GM21515 (cell line): ENCODE data around the gene TAF15.

Experiments
- ATAC-seq: cut with Tn5 transposase; IDR thresholded peaks from one replicate; pipeline ENCODE4 v1.9.1; 2021; ENCODE audit not compliant: unreplicated experiment

Gene TAF15

GRCh38 chr17:35808962-35809854 lies at the start of gene TAF15:
Gene TAF15 (plus strand): TSS chr17:35809484. CDS start chr17:35809570, 86 bp downstream.
- peak; percentile 89 for ATAC-seq

- ATAC-seq, result no peak
Observed at GRCh38 chr17:35760587-35760986, 48.7 kb upstream of the TAF15 start, which contains the start of gene C17orf50. Gene C17orf50 (plus strand): TSS chr17:35760887. CDS start chr17:35760942, 55 bp downstream.

DNA sequence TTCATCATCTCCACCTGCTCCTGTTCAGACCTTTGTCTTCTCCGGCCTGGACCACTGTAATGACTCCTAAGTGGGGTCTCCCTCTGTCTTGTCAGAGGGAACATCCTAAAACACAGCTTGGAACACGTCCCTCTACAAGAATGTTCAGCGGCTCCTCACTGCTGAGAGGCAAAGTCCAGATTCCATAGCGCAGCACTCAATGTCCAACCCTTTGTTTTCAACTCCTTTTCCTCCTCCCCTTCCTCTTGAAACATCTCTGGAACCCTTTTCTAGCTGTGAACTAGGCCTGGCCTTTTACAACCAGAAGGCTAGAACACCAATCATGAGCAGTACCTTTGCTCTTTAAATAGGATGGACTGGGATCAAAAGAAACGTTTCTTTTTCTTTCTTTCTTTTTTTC lies 47.7 kb upstream of the TAF15 start:
- ATAC-seq, result no peak

DNA sequence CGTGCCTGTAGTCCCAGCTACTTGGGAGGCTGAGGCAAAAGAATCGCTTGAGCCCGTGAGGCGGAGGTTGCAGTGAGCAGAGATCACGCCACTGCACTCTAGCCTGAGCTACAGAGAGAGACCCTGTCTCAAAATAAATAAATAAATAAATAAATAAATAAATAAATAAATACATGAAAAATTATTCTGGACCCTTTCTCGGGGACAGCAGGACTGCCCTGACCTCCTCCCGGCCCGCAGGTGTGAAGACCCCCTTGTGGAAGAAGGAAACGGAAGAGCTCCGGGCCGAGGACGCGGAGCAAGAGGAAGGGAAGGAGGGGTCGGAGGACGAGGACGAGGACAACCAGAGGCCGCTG lies 45.5 kb upstream of the TAF15 start:
- ATAC-seq, result no peak

DNA sequence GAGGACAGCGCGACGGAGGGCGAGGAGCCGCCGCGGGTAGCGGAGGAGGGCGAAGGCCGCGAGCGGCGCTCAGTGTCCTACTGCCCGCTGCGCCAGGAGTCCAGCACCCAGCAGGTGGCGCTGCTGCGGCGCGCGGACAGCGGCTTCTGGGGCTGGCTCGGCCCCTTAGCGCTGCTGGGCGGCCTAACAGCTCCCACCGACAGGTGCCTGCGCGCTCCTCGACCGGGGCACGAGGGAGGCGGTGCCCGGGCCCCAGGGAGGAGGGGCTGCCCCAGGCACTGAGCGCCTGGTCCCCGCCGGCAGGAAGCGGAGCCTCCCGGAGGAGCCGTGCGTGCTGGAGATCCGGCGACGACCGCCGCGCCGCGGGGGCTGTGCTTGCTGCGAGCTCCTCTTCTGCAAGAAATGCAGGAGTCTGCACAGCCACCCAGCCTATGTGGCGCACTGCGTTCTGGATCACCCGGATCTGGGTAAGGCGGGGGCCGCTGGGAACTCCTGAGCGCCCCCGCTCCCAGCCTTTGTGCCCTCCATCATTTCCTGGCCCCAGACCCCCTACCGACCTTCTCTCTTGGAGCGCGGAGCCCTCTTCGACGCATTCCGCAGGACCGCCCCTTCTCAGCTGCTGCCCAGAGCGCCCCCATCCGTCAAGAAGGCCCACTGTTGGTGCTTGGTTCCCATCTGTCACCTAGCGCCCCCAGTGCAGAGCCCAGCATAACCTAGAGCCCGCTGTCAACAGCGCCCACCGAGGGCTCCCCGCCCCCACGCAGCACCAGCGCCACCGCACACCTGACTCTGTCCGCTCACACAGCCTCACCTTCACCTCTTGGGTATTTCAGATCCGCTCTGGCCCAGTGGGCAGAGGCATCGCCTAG lies 44.9 kb upstream of the TAF15 start:
- peak; percentile 71 for ATAC-seq

- ATAC-seq, result no peak
Observed at GRCh38 chr17:35765086-35765710, 44.1 kb upstream of the TAF15 start.

- no peak for ATAC-seq
Observed at GRCh38 chr17:35765756-35766488, 43.4 kb upstream of the TAF15 start.

- ATAC-seq, result no peak
Observed at GRCh38 chr17:35766489-35766877, 42.8 kb upstream of the TAF15 start.

DNA sequence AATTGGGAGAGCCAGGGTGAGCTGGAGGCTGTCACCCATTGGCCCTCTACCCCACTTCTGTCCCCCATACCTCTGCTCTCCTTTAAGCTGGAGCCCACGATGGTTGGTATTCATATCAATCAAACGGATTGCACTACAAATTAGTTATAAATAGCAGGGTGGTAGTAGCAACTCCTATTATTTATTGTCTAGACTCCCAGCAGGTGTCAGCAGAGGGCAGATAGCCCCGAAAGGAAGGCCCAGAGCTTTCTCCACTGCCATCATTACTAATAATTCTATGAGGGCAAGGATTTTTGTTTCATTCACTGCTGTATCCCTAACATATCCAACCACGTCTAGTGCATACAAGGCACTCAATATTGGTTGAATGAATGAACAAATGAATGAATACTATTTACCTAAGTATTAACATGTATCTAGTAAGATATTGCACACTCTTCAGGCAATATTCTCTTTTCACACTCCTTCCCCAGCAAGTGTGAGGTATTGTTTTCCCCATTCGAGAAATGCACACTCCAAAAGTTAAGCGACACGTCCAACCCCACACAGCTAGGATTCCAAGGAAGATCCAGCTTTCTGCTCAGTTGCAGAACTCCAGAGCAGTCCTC lies 42.3 kb upstream of the TAF15 start:
- no peak for ATAC-seq

- ATAC-seq, result no peak
Observed at GRCh38 chr17:35768797-35769196, 40.5 kb upstream of the TAF15 start.

- no peak for ATAC-seq
Observed at GRCh38 chr17:35769895-35770486, 39.3 kb upstream of the TAF15 start.

DNA sequence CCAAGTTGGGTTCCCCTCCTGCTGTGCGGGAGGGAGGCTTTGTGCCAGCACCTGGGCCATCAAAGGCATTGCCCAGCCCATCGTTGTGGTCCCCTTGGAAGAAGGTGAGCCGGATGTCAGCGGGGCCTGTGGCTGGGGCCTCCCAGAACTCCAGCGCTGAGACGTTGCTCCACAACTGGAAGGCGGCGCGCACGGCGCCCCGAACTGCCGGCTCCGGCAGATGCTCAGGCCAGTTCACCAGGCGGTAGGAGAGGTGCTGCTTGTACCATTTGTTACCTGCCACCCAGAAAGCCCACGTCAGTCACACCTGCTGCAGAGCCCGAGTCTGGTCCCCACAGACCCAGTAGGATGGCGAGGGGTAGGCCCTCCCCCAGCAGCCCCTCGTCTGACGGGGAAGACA lies 36.2 kb upstream of the TAF15 start:
- no peak for ATAC-seq

GRCh38 chr17:35773679-35774425 lies 35.4 kb upstream of the TAF15 start:
- ATAC-seq, result no peak

DNA sequence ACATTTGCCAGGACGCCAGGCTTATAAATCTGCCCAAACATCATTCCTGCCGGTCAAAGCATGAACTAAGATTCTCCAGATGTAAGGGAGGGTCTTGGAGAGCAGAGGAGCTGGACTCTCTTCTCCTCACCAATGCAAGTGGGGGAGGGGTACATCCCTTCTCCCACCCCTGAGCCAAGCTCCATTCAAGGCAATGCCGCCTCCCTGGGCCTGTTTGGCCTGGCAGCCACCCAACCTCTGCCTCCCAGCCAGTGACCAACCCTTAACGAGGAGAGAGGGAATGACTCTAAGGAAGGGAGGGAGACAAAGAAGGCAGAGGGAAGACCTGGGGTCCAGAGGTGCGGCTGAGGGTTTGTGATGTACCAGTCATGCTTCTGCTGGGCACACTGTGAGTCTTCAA lies 34.8 kb upstream of the TAF15 start:
- ATAC-seq, result no peak

GRCh38 chr17:35775039-35775438 lies 34.2 kb upstream of the TAF15 start:
- ATAC-seq, result no peak

GRCh38 chr17:35775583-35775982 lies 33.7 kb upstream of the TAF15 start:
- no peak for ATAC-seq

DNA sequence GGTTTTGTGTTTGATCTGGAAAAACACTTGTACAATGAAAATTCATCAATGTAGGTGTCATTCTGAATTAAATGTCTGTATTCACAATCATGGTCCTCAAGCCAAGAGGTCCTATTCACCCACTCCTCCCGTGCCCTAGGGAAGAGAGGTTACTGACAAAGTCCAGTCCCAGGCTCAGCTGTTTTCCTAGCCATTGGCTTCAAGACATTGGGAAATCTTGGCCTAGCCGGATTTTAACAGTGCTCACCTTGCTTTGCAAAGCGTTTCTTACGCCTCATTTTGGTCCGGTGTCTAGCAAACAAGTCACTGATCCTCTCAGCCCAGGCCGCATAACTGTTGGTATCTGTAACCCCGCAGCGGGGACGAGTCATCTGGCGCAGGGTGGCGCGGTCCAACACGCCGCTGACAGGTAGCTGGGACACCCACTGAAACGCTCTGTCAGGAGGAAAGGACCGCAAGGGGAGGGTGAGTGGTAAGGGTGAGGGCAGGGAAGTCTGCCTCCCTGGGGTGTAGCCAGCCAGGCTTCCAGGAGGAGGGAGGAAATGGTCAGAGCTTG lies 30.6 kb upstream of the TAF15 start:
- no peak for ATAC-seq

DNA sequence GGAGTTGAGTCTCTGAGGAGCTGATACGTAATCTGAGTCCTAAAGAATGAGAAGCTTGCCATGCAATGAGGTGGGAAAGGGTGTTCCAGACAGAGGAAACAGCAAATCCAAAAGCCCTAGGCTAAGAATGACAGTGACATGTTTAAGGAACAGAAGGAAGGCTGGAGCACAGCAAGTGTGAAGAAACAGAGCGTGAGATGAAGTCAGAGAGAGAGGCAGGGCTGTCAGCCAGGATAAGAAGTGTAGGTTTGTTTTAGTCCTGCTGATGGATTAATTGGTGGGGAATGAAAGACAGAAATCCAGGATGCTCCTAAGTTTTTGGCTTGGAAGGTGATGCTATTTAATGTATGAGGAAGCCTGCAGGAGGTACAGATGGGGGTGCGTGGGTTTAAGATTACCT lies 28.3 kb upstream of the TAF15 start:
- no peak for ATAC-seq

GRCh38 chr17:35784895-35785294 lies 24.4 kb upstream of the TAF15 start:
- ATAC-seq, result no peak
